Memory B cell (primary cell): Measurements from ENCODE around the gene TEN1.
"Not testable (repeated sequence)": the region's sequence is repeated elsewhere in the genome, so short reads cannot be mapped to it uniquely, and the experiment has no call there.

Experiments
- ATAC-seq: fragments of 150-1000 bp; cut with Tn5 transposase; 2 replicates; pipeline ENCODE4 v1.10.0; 2021; ENCODE audit warnings: low read depth, mild to moderate bottlenecking, moderate library complexity
- DNase-seq, 2 donors: peaks; one replicate each; pipeline ENCODE4 v3.0.0; 2022; ENCODE audit warnings: low spot score in 2 of 2
- H3K27ac Mint-ChIP-seq: one replicate; pipeline ENCODE4 v1.8.0; 2022; ENCODE audit warnings: mild to moderate bottlenecking, moderate library complexity, mixed read lengths
- H3K27me3 Mint-ChIP-seq: one replicate; pipeline ENCODE4 v1.8.0; 2022; ENCODE audit warnings: mixed read lengths
- H3K36me3 Mint-ChIP-seq: one replicate; pipeline ENCODE4 v1.8.0; 2022; ENCODE audit warnings: mild to moderate bottlenecking, mixed read lengths
- H3K4me1 Mint-ChIP-seq: one replicate; pipeline ENCODE4 v1.8.0; 2022; ENCODE audit warnings: mixed read lengths
- H3K4me3 Mint-ChIP-seq: one replicate; pipeline ENCODE4 v1.8.0; 2022; ENCODE audit warnings: mild to moderate bottlenecking, moderate library complexity, mixed read lengths
- H3K9me3 Mint-ChIP-seq: one replicate; pipeline ENCODE4 v1.8.0; 2022; ENCODE audit warnings: mixed read lengths

Gene TEN1

GRCh38 chr17:76036497-76037261 is 57.6 kb downstream of the TEN1 start:
- H3K9me3 Mint-ChIP-seq: no peaks in the 10 kb centered on the region
- no peak overlapping the region for H3K27ac Mint-ChIP-seq
- H3K27me3 Mint-ChIP-seq: no peaks in the 10 kb centered on the region
- peaks cover 21% of the 10 kb centered on the region for H3K36me3 Mint-ChIP-seq
- no peak overlapping the region for H3K4me3 Mint-ChIP-seq
- ATAC-seq: no peak
- H3K4me1 Mint-ChIP-seq: no peaks in the 10 kb centered on the region
- DNase-seq: no peak

- ATAC-seq (no peak), DNase-seq (no peak)
- H3K9me3 Mint-ChIP-seq: no peaks in the 10 kb centered on the region
- H3K36me3 Mint-ChIP-seq: peaks cover 21% of the 10 kb centered on the region
- no peaks in the 10 kb centered on the region for H3K4me1 Mint-ChIP-seq
- H3K27ac Mint-ChIP-seq: peak overlapping the region; percentile 1
- H3K4me3 Mint-ChIP-seq: no peak overlapping the region
- no peaks in the 10 kb centered on the region for H3K27me3 Mint-ChIP-seq
These were observed 59.0 kb downstream of the TEN1 start for GRCh38 chr17:76038050-76038449.

- Mint-ChIP-seq H3K4me1 (no peaks in the 10 kb centered on the region), H3K27ac (no peak overlapping the region), H3K36me3 (peaks cover 27% of the 10 kb centered on the region), H3K9me3 (no peaks in the 10 kb centered on the region), H3K4me3 (no peak overlapping the region), H3K27me3 (no peaks in the 10 kb centered on the region)
- no peak for DNase-seq
- no peak for ATAC-seq
These were observed 60.1 kb downstream of the TEN1 start for GRCh38 chr17:76039121-76039520.

GRCh38 chr17:76040376-76040775 is 61.3 kb downstream of the TEN1 start:
- no peaks in the 10 kb centered on the region for H3K9me3 Mint-ChIP-seq
- no peaks in the 10 kb centered on the region for H3K27me3 Mint-ChIP-seq
- ATAC-seq: no peak
- no peak overlapping the region for H3K4me3 Mint-ChIP-seq
- H3K36me3 Mint-ChIP-seq: peaks cover 31% of the 10 kb centered on the region
- peak overlapping the region; percentile 50 for H3K27ac Mint-ChIP-seq
- DNase-seq: no peak
- no peaks in the 10 kb centered on the region for H3K4me1 Mint-ChIP-seq

- H3K9me3 Mint-ChIP-seq, H3K4me3 Mint-ChIP-seq, H3K27me3 Mint-ChIP-seq, DNase-seq, H3K4me1 Mint-ChIP-seq, H3K27ac Mint-ChIP-seq, ATAC-seq: not testable (repeated sequence)
- peaks cover 35% of the 10 kb centered on the region for H3K36me3 Mint-ChIP-seq
These were observed 63.8 kb downstream of the TEN1 start for GRCh38 chr17:76042868-76043267.

- H3K4me1 Mint-ChIP-seq, H3K9me3 Mint-ChIP-seq: not testable (repeated sequence)
- H3K36me3 Mint-ChIP-seq: peaks cover 34% of the 10 kb centered on the region
These were observed 65.5 kb downstream of the TEN1 start for GRCh38 chr17:76044475-76045007.

GRCh38 chr17:76046064-76046463 is 67.0 kb downstream of the TEN1 start:
- Mint-ChIP-seq H3K27ac (no peak overlapping the region), H3K36me3 (peaks cover 35% of the 10 kb centered on the region), H3K27me3 (no peaks in the 10 kb centered on the region), H3K9me3 (no peaks in the 10 kb centered on the region), H3K4me1 (peaks cover 8% of the 10 kb centered on the region), H3K4me3 (no peak overlapping the region)
- ATAC-seq (no peak), DNase-seq (no peak)

More at GRCh38 chr17:76044475-76045007, 65.5 kb downstream of the TEN1 start:
- DNase-seq, H3K4me3 Mint-ChIP-seq, H3K27me3 Mint-ChIP-seq, ATAC-seq, H3K27ac Mint-ChIP-seq: not testable (repeated sequence)

- Mint-ChIP-seq H3K9me3 (no peaks in the 10 kb centered on the region), H3K27me3 (no peaks in the 10 kb centered on the region), H3K36me3 (peaks cover 35% of the 10 kb centered on the region), H3K27ac (peak overlapping the region; percentile 6), H3K4me1 (peaks cover 8% of the 10 kb centered on the region), H3K4me3 (no peak overlapping the region)
- no peak for DNase-seq
- no peak for ATAC-seq
These were observed 69.1 kb downstream of the TEN1 start for GRCh38 chr17:76048025-76048605.

- Mint-ChIP-seq H3K4me3 (no peak overlapping the region), H3K36me3 (peaks cover 35% of the 10 kb centered on the region), H3K4me1 (peaks cover 8% of the 10 kb centered on the region), H3K27me3 (no peaks in the 10 kb centered on the region), H3K9me3 (no peaks in the 10 kb centered on the region), H3K27ac (peak overlapping the region; percentile 6)
- DNase-seq (no peak), ATAC-seq (no peak)
These were observed 69.7 kb downstream of the TEN1 start for GRCh38 chr17:76048711-76049110.

- H3K4me3 Mint-ChIP-seq: no peak overlapping the region
- H3K36me3 Mint-ChIP-seq: peaks cover 36% of the 10 kb centered on the region
- H3K27me3 Mint-ChIP-seq: no peaks in the 10 kb centered on the region
- H3K27ac Mint-ChIP-seq: peak overlapping the region; percentile 6
- no peaks in the 10 kb centered on the region for H3K9me3 Mint-ChIP-seq
- peaks cover 8% of the 10 kb centered on the region for H3K4me1 Mint-ChIP-seq
- ATAC-seq (no peak), DNase-seq (no peak)
These were observed 70.2 kb downstream of the TEN1 start for GRCh38 chr17:76049239-76049638.

GRCh38 chr17:76049836-76050537 is 70.9 kb downstream of the TEN1 start:
- H3K27me3 Mint-ChIP-seq: no peaks in the 10 kb centered on the region
- DNase-seq: no peak
- peak overlapping the region; percentile 6 for H3K27ac Mint-ChIP-seq
- H3K9me3 Mint-ChIP-seq: no peaks in the 10 kb centered on the region
- ATAC-seq: no peak
- H3K36me3 Mint-ChIP-seq: peaks cover 34% of the 10 kb centered on the region
- H3K4me3 Mint-ChIP-seq: no peak overlapping the region
- H3K4me1 Mint-ChIP-seq: peaks cover 8% of the 10 kb centered on the region
